Colonic mucosa (tissue), 4 donors: ENCODE data around the gene SLC6A19. TPM values are rescaled to one million over a fixed set of nuclear protein-coding genes. Genes with fewer than 3 reads are reported as not detected.

ENCODE experiments used
- DNase-seq: peaks from one replicate; pipeline ENCODE4 v3.0.0-alpha.2; 2020
- H3K27ac ChIP-seq: fragments of 200-600 bp; one replicate; pipeline ENCODE4 v1.8.0; 2021
- H3K27me3 ChIP-seq: fragments of 200-600 bp; one replicate; pipeline ENCODE4 v1.8.0; 2021
- H3K36me3 ChIP-seq: fragments of 200-600 bp; one replicate; pipeline ENCODE4 v1.8.0; 2021
- H3K4me1 ChIP-seq: fragments of 200-600 bp; one replicate; pipeline ENCODE4 v1.8.0; 2021; ENCODE audit warnings: mild to moderate bottlenecking
- H3K4me3 ChIP-seq: fragments of 200-600 bp; one replicate; pipeline ENCODE4 v1.8.0; 2021
- H3K9ac ChIP-seq, 2 donors: one replicate each; pipeline ENCODE4 v1.7.0; 2013; ENCODE audit warnings: control low read depth in 2 of 2, low read depth in 2 of 2, low read length in 2 of 2
- H3K9me3 ChIP-seq: fragments of 200-600 bp; one replicate; pipeline ENCODE4 v1.8.0; 2021
- intact Hi-C: fragments of 100-400 bp; cut with DNase I; formaldehyde crosslinking; loops from one replicate; pipeline ENCODE4 v1.14.1; 2022
- total RNA-seq, 2 donors: library from RNA; stranded (reverse); fragmentation: NEBNext Ultra II Directional in 1 of 2; extraction: Animal tissue kit (Norgen Biotek cat#: 25700) in 1 of 2; gene quantifications; one replicate each; pipeline ENCODE4 v1.2.1, GENCODE V29; 2021
- TF ChIP-seq, protein P1 (sequence below): fragments of 200-600 bp; IDR thresholded peaks from one replicate; pipeline ENCODE4 v1.8.0; 2022; ENCODE audit warnings: antibody characterized with exemption, mild to moderate bottlenecking
- donor health status: healthy.
- donor health status: DM: no; HTN: no; CAD: no.
- donor health status: DM: no; HTN: no; CAD: no.

Gene SLC6A19
- total RNA-seq, 2 donors from 2014 or later = 0.67 to 56.2 TPM

DNA sequence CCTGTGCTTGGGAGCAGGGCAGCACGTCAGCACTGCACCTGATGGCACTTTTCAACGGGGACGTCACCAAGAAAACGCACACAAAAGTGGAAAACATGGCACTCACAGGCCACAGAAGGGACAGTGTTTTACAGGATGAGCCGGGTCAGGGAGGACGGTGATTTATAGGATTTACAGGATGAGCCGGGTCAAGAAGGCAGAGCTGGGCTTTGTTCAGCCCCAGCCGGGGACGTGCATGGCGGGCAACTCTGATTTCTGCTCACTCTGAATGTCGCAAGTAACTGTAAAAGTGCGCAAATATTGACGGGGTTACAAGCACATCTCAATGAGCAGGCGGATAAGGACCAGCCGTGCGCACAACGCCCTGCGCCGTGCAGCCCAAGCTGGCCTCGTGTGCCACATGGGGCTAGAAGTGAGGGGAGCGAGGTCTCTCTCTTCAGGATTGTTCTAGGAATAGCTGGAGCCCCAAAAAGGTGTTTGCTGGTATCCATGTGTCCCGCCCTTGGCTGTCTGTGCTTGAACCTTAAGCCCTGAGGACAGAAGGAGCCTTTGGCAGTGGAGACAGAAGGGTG lies 40.2 kb downstream of the SLC6A19 start:
- H3K4me1 ChIP-seq = peaks cover 5% of the 10 kb centered on the region
- H3K9ac ChIP-seq = no peak overlapping the region
- no peaks in the 10 kb centered on the region for H3K36me3 ChIP-seq
- H3K4me3 ChIP-seq = no peak overlapping the region
- intact Hi-C loops = no loop called here
- TF ChIP-seq, protein P1, sequence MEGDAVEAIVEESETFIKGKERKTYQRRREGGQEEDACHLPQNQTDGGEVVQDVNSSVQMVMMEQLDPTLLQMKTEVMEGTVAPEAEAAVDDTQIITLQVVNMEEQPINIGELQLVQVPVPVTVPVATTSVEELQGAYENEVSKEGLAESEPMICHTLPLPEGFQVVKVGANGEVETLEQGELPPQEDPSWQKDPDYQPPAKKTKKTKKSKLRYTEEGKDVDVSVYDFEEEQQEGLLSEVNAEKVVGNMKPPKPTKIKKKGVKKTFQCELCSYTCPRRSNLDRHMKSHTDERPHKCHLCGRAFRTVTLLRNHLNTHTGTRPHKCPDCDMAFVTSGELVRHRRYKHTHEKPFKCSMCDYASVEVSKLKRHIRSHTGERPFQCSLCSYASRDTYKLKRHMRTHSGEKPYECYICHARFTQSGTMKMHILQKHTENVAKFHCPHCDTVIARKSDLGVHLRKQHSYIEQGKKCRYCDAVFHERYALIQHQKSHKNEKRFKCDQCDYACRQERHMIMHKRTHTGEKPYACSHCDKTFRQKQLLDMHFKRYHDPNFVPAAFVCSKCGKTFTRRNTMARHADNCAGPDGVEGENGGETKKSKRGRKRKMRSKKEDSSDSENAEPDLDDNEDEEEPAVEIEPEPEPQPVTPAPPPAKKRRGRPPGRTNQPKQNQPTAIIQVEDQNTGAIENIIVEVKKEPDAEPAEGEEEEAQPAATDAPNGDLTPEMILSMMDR = no peak
- H3K27ac ChIP-seq = no peak overlapping the region
- peaks cover 22% of the 10 kb centered on the region for H3K27me3 ChIP-seq
- no peak for DNase-seq
- H3K9me3 ChIP-seq = no peaks in the 10 kb centered on the region

DNA sequence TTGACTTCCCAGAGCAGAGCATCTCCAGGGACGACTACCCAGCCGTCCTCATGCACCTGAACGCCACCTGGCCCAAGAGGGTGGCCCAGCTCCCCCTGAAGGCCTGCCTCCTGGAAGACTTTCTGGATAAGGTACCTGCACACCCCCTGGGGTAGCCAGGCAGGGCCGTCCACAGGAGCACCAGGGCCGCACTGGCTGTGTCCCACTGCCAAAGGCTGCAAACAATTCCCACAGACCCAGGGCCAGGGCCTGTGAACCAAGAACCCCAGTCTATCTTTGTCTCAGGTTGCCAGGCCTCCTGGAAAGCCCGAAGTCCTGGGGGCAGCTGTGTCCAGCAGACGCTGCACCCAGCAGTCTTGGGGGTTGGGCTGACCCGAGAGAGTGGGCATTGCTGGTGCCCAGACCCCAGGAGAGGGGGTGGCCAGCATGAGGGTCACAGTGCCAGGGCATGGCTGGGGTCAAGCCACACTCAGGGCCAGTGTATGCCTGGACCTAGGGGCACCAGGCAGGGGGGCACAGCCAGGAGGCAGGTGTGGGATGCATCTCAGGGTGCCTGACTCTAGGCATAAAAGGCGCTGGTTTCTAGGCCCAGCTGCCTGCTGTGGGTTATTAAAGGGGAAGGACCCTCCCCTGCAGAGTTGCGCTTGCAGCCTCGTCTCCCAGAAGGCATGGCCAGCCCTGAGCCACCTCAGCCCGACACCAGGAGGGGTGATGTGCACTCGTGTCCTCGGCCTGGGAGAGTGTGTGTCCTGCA lies 41.5 kb downstream of the SLC6A19 start:
- H3K36me3 ChIP-seq = no peaks in the 10 kb centered on the region
- TF ChIP-seq, protein P1 = no peak
- peaks cover 5% of the 10 kb centered on the region for H3K4me1 ChIP-seq
- H3K9me3 ChIP-seq = no peaks in the 10 kb centered on the region
- H3K9ac ChIP-seq = no peak overlapping the region
- intact Hi-C loops = no loop called here
- H3K27me3 ChIP-seq = peaks cover 24% of the 10 kb centered on the region
- no peak for DNase-seq
- H3K27ac ChIP-seq = no peak overlapping the region
- no peak overlapping the region for H3K4me3 ChIP-seq

DNA sequence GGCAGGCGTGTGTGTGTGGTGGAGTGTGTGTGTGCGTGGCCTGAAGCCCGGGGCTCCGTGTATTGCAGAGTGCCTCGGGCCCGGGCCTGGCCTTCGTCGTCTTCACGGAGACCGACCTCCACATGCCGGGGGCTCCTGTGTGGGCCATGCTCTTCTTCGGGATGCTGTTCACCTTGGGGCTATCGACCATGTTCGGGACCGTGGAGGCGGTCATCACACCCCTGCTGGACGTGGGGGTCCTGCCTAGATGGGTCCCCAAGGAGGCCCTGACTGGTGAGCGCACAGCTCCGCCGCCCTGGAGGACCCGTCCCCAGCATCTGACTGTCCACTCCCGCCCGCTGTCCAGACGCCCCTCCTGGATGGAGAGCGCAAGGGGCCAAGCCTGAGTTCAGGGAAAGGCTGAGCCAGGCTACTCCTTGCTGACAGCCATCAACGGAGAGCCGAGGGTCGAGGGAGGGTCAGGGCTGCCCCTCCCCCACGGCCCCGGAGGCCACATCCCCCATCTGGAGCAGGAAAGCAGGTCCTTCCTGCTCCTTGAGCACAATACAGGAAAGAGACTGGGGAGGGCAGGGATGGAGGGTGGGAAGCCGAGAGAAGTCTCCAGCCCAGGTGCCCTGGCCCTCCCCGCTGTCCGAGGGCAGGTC lies 42.2 kb downstream of the SLC6A19 start:
- Histone ChIP-seq H3K27me3 (peaks cover 27% of the 10 kb centered on the region), H3K36me3 (no peaks in the 10 kb centered on the region), H3K4me1 (peaks cover 5% of the 10 kb centered on the region), H3K9ac (no peak overlapping the region), H3K9me3 (no peaks in the 10 kb centered on the region), H3K27ac (no peak overlapping the region), H3K4me3 (no peak overlapping the region)
- no peak for DNase-seq
- intact Hi-C loops = no loop called here
- TF ChIP-seq, protein P1 = no peak

DNA sequence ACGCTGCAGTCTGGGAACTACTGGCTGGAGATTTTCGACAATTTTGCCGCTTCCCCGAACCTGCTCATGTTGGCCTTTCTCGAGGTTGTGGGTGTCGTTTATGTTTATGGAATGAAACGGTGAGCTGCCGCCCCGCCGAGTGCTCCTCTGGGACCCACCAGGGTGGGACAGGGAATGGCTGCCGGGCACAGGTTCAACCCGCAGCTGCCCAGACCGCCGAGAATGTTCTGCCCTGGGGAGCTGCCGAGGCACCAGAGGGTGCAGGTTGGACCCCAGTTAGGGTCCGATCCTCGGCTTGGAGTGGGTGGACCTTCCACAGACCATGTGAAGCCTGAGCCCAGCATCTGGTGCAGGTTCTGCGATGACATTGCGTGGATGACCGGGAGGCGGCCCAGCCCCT lies 42.9 kb downstream of the SLC6A19 start:
- TF ChIP-seq, protein P1 = no peak
- H3K4me1 ChIP-seq = peaks cover 5% of the 10 kb centered on the region
- H3K27me3 ChIP-seq = peaks cover 27% of the 10 kb centered on the region

DNA sequence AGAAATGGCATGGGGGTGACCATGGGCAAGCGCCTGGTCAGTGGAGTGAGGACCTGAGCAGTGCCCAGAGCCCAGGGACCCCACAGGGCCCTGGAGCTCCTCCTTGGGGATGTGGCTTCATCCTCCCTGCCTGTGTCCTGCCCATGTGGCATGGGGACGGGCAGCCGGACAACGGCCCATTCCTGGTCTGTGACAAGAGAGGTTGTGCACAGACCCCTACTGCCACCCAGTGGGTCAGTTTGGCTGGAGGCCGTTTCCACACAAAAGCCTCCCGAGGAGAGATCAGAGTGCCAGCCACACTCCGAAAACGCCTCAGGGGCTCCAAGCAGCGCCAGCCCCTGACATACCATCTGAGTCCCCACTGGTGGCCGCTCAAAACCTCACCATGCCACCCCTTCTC lies 43.6 kb downstream of the SLC6A19 start:
- intact Hi-C loops = no loop called here
- Histone ChIP-seq H3K9me3 (no peaks in the 10 kb centered on the region), H3K27ac (no peak overlapping the region), H3K4me1 (peaks cover 3% of the 10 kb centered on the region), H3K4me3 (no peak overlapping the region), H3K36me3 (no peaks in the 10 kb centered on the region), H3K27me3 (peaks cover 27% of the 10 kb centered on the region), H3K9ac (no peak overlapping the region)
- DNase-seq = no peak
- TF ChIP-seq, protein P1 = no peak

More for the DNA sequence above, 42.9 kb downstream of the SLC6A19 start:
- intact Hi-C loops = no loop called here
- no peaks in the 10 kb centered on the region for H3K9me3 ChIP-seq
- no peak overlapping the region for H3K4me3 ChIP-seq
- H3K27ac ChIP-seq = no peak overlapping the region
- H3K36me3 ChIP-seq = no peaks in the 10 kb centered on the region
- DNase-seq = no peak
- H3K9ac ChIP-seq = no peak overlapping the region
